WTC11 (cell line): ENCODE measurements around the gene TMC8. TPM values are rescaled to one million over a fixed set of nuclear protein-coding genes. Genes with fewer than 3 reads are reported as not detected.

Source experiments
- ATAC-seq: fragments of 200-7000 bp; cut with Tn5 transposase; 2 replicates; pipeline ENCODE4 v1.10.0; 2021; ENCODE audit warnings: mild to moderate bottlenecking, moderate library complexity
- CTCF ChIA-PET: fragments of 300-600 bp; sonication (Branson Sonifier 250); formaldehyde crosslinking; loops from one replicate; lab custom pipeline; 2021; ENCODE audit warnings: antibody characterized with exemption; lab: Charles Lee
- POLR2A ChIA-PET: fragments of 350-600 bp; sonication (Branson Sonifier 250); formaldehyde crosslinking; loops from one replicate; lab custom pipeline; 2021; ENCODE audit warnings: antibody characterized with exemption; lab: Charles Lee
- DNase-seq: peaks from one replicate; pipeline ENCODE4 v3.0.0; 2021; ENCODE audit warnings: low spot score
- H3K27ac Mint-ChIP-seq: 2 replicates; pipeline ENCODE4 v1.8.0; 2021; ENCODE audit warnings: mixed read lengths
- H3K27me3 Mint-ChIP-seq: 2 replicates; pipeline ENCODE4 v1.8.0; 2021; ENCODE audit warnings: low read depth, mild to moderate bottlenecking, moderate library complexity, mixed read lengths
- H3K36me3 Mint-ChIP-seq: 2 replicates; pipeline ENCODE4 v1.8.0; 2021; ENCODE audit warnings: mixed read lengths
- H3K4me1 Mint-ChIP-seq: 2 replicates; pipeline ENCODE4 v1.8.0; 2022; ENCODE audit warnings: mixed read lengths
- H3K4me3 Mint-ChIP-seq: 2 replicates; pipeline ENCODE4 v1.8.0; 2021; ENCODE audit warnings: mild to moderate bottlenecking, moderate library complexity, mixed read lengths
- H3K9me3 Mint-ChIP-seq: 2 replicates; pipeline ENCODE4 v1.8.0; 2021; ENCODE audit warnings: mixed read lengths
- AR ChIP-seq: fragments of 250-450 bp; sonication (Bioruptor Pico); IDR thresholded peaks from 2 replicates; pipeline ENCODE4 v1.9.0; 2021; ENCODE audit warnings: mild to moderate bottlenecking
- CTCF ChIP-seq: fragments of 200-600 bp; IDR thresholded peaks from 2 replicates; pipeline ENCODE4 v1.8.0; 2022; ENCODE audit warnings: antibody characterized with exemption
- E2F1 ChIP-seq: sonication (generic); formaldehyde crosslinking; IDR thresholded peaks from 2 replicates; pipeline ENCODE4 v1.8.0; 2022; ENCODE audit warnings: mild to moderate bottlenecking, missing genetic modification reagents
- ELF4 ChIP-seq: sonication (generic); formaldehyde crosslinking; IDR thresholded peaks from 2 replicates; pipeline ENCODE4 v1.8.1; 2022; ENCODE audit warnings: low read depth, mild to moderate bottlenecking, moderate library complexity, missing genetic modification reagents
- ERG ChIP-seq: fragments of 250-450 bp; sonication (Bioruptor Pico); IDR thresholded peaks from 2 replicates; pipeline ENCODE4 v1.8.0; 2021; ENCODE audit warnings: mild to moderate bottlenecking
- ETV6 ChIP-seq: sonication (generic); formaldehyde crosslinking; IDR thresholded peaks from 2 replicates; pipeline ENCODE4 v1.8.1; 2022; ENCODE audit warnings: mild to moderate bottlenecking, missing genetic modification reagents
- FOXK1 ChIP-seq: sonication (generic); formaldehyde crosslinking; IDR thresholded peaks from 2 replicates; pipeline ENCODE4 v1.8.0; 2022; ENCODE audit warnings: mild to moderate bottlenecking, moderate library complexity, missing genetic modification reagents
- GABPB1 ChIP-seq: sonication (generic); formaldehyde crosslinking; IDR thresholded peaks from 2 replicates; pipeline ENCODE4 v1.8.1; 2023; ENCODE audit warnings: mild to moderate bottlenecking, missing genetic modification reagents
- HMGXB4 ChIP-seq: sonication (generic); formaldehyde crosslinking; IDR thresholded peaks from 2 replicates; pipeline ENCODE4 v1.8.1; 2023; ENCODE audit warnings: mild to moderate bottlenecking, moderate library complexity, missing genetic modification reagents
- IRF1 ChIP-seq: sonication (generic); formaldehyde crosslinking; IDR thresholded peaks from 2 replicates; pipeline ENCODE4 v1.8.0; 2023; ENCODE audit warnings: missing genetic modification reagents
- NR3C1 ChIP-seq: sonication (generic); formaldehyde crosslinking; conservative IDR thresholded peaks from 2 replicates; pipeline ENCODE4 v1.8.1; 2023; ENCODE audit warnings: low read depth, mild to moderate bottlenecking, missing genetic modification reagents
- SMAD3 ChIP-seq: sonication (generic); formaldehyde crosslinking; IDR thresholded peaks from 2 replicates; pipeline ENCODE4 v1.8.0; 2022; ENCODE audit warnings: missing genetic modification reagents, mild to moderate bottlenecking, borderline replicate concordance
- TEAD1 ChIP-seq: sonication (generic); formaldehyde crosslinking; IDR thresholded peaks from 2 replicates; pipeline ENCODE4 v1.8.0; 2022; ENCODE audit warnings: mild to moderate bottlenecking, missing genetic modification reagents
- TP53 ChIP-seq: sonication (generic); formaldehyde crosslinking; IDR thresholded peaks from 2 replicates; pipeline ENCODE4 v1.8.1; 2023; ENCODE audit warnings: mild to moderate bottlenecking, missing genetic modification reagents
- ZNF121 ChIP-seq: sonication (generic); formaldehyde crosslinking; IDR thresholded peaks from 2 replicates; pipeline ENCODE4 v1.8.0; 2023; ENCODE audit warnings: missing genetic modification reagents
- ZNF232 ChIP-seq: sonication (generic); formaldehyde crosslinking; IDR thresholded peaks from 2 replicates; pipeline ENCODE4 v1.8.0; 2022; ENCODE audit warnings: mild to moderate bottlenecking, missing genetic modification reagents
- ZNF671 ChIP-seq: fragments of 250-450 bp; sonication (Bioruptor Pico); IDR thresholded peaks from 2 replicates; pipeline ENCODE4 v1.8.0; 2021; ENCODE audit warnings: mild to moderate bottlenecking
- ZSCAN18 ChIP-seq: fragments of 250-450 bp; sonication (Bioruptor Pico); IDR thresholded peaks from 2 replicates; pipeline ENCODE4 v2.1.2; 2022; ENCODE audit warnings: mild to moderate bottlenecking, moderate library complexity
- total RNA-seq: library from RNA; stranded (reverse); gene quantifications from 3 replicates; pipeline ENCODE4 v1.2.3, GENCODE V29; 2021

The TMC8 gene
- total RNA-seq, 1 experiment from 2014 or later = 3.7 TPM

GRCh38 chr17:78105551-78105950 is 25.0 kb upstream of the TMC8 start (continued):
- TF ChIP-seq ZSCAN18 (CRISPR knock-in tag) = no peak
- TF ChIP-seq, all 79 proteins: peak for 0

- CTCF ChIA-PET = interaction anchor here (0.6 to 2.3 kb wide), 5 partner anchors 21 to 543 kb away, joined by 3 to 17 read pairs (median 3); no protein-coding TSS in a partner anchor
- Mint-ChIP-seq H3K4me3 (no peak overlapping the region), H3K27ac (no peak overlapping the region; the same call in 1 of the 2 replicates), H3K27me3 (no peaks in the 10 kb centered on the region), H3K9me3 (peaks cover 8% of the 10 kb centered on the region), H3K4me1 (peaks cover 9% of the 10 kb centered on the region), H3K36me3 (peaks cover 36% of the 10 kb centered on the region)
- POLR2A ChIA-PET = no interaction called here
- TF ChIP-seq GABPB1 (CRISPR knock-in tag) (no peak), FOXK1 (CRISPR knock-in tag) (no peak), IRF1 (CRISPR knock-in tag) (no peak), ZSCAN18 (CRISPR knock-in tag) (no peak), ZNF671 (CRISPR knock-in tag) (no peak), SMAD3 (CRISPR knock-in tag) (no peak), ELF4 (CRISPR knock-in tag) (no peak), CTCF (no peak), ERG (CRISPR knock-in tag) (no peak), ETV6 (CRISPR knock-in tag) (no peak), TP53 (CRISPR knock-in tag) (no peak), HMGXB4 (CRISPR knock-in tag) (no peak), E2F1 (no peak), ZNF232 (CRISPR knock-in tag) (no peak), NR3C1 (CRISPR knock-in tag) (no peak), TEAD1 (CRISPR knock-in tag) (no peak), ZNF121 (no peak), AR (CRISPR knock-in tag) (no peak)
- ATAC-seq (no peak), DNase-seq (no peak)
Observed at GRCh38 chr17:78106211-78106610, 24.4 kb upstream of the TMC8 start.
